ENCODE results near the gene ZFP90.
"Not testable (repeated sequence)": the region's sequence is repeated elsewhere in the genome, so short reads cannot be mapped to it uniquely, and the experiment has no call there.

The ZFP90 gene

GRCh38 chr16:68538880-68539701 lies at the start of gene ZFP90:
Gene ZFP90 (plus strand): TSS chr16:68539291. CDS start chr16:68539793, 502 bp downstream.
- peak within 1 kb of the TSS; percentile 89 for H3K4me3 Mint-ChIP-seq
- H3K27me3 Mint-ChIP-seq = no peaks in the 10 kb centered on the region
- no peaks in the 10 kb centered on the region for H3K9me3 Mint-ChIP-seq
- peak; percentile 90 for DNase-seq
- H3K4me1 Mint-ChIP-seq (ENCODE audit: low read depth) = peaks cover 20% of the 10 kb centered on the region
- H3K27ac Mint-ChIP-seq = peak within 1 kb of the TSS; percentile 100
- peaks cover 61% of the 10 kb centered on the region for H3K36me3 Mint-ChIP-seq (ENCODE audit: low read depth)

DNA sequence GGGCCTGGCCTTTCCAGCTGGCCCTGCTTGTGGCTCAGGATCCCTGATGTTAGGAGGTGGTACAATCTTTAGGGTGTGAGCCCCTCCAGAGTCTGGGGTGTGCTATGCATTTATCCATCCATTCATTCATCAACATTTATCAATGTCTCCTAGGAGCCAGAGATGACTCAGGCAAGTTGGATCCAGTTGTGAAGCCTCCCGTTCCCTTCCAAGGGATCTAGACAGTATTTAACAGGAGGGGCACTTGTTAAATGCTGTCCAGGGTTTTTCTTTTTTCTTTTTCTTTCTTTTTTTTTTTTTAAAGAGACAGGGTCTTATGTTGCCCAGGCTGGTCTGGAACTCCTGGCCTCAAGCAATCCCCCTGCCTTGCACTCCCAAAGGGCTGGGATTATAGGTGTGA lies 48.7 kb upstream of the ZFP90 start:
- Mint-ChIP-seq H3K4me1 (ENCODE audit: low read depth) (no peaks in the 10 kb centered on the region), H3K36me3 (ENCODE audit: low read depth) (no peaks in the 10 kb centered on the region), H3K27me3 (peaks cover 2% of the 10 kb centered on the region), H3K4me3 (no peak overlapping the region), H3K9me3 (no peaks in the 10 kb centered on the region), H3K27ac (no peak overlapping the region)
- DNase-seq = no peak

- Mint-ChIP-seq H3K27ac (no peak overlapping the region), H3K27me3 (peaks cover 2% of the 10 kb centered on the region), H3K9me3 (no peaks in the 10 kb centered on the region), H3K36me3 (ENCODE audit: low read depth) (no peaks in the 10 kb centered on the region), H3K4me1 (ENCODE audit: low read depth) (no peaks in the 10 kb centered on the region), H3K4me3 (no peak overlapping the region)
- DNase-seq = no peak
These were observed 48.1 kb upstream of the ZFP90 start for GRCh38 chr16:68490829-68491575.

GRCh38 chr16:68491576-68491950 lies 47.5 kb upstream of the ZFP90 start:
- Mint-ChIP-seq H3K27ac (no peak overlapping the region), H3K4me1 (ENCODE audit: low read depth) (no peaks in the 10 kb centered on the region), H3K4me3 (no peak overlapping the region), H3K9me3 (no peaks in the 10 kb centered on the region), H3K27me3 (peaks cover 2% of the 10 kb centered on the region), H3K36me3 (ENCODE audit: low read depth) (no peaks in the 10 kb centered on the region)
- DNase-seq = no peak

- H3K9me3 Mint-ChIP-seq = no peaks in the 10 kb centered on the region
- H3K27me3 Mint-ChIP-seq = peaks cover 2% of the 10 kb centered on the region
- DNase-seq = no peak
- no peaks in the 10 kb centered on the region for H3K4me1 Mint-ChIP-seq (ENCODE audit: low read depth)
- no peaks in the 10 kb centered on the region for H3K36me3 Mint-ChIP-seq (ENCODE audit: low read depth)
- H3K4me3 Mint-ChIP-seq = no peak overlapping the region
- H3K27ac Mint-ChIP-seq = no peak overlapping the region
These were observed 46.9 kb upstream of the ZFP90 start for GRCh38 chr16:68492151-68492542.

DNA sequence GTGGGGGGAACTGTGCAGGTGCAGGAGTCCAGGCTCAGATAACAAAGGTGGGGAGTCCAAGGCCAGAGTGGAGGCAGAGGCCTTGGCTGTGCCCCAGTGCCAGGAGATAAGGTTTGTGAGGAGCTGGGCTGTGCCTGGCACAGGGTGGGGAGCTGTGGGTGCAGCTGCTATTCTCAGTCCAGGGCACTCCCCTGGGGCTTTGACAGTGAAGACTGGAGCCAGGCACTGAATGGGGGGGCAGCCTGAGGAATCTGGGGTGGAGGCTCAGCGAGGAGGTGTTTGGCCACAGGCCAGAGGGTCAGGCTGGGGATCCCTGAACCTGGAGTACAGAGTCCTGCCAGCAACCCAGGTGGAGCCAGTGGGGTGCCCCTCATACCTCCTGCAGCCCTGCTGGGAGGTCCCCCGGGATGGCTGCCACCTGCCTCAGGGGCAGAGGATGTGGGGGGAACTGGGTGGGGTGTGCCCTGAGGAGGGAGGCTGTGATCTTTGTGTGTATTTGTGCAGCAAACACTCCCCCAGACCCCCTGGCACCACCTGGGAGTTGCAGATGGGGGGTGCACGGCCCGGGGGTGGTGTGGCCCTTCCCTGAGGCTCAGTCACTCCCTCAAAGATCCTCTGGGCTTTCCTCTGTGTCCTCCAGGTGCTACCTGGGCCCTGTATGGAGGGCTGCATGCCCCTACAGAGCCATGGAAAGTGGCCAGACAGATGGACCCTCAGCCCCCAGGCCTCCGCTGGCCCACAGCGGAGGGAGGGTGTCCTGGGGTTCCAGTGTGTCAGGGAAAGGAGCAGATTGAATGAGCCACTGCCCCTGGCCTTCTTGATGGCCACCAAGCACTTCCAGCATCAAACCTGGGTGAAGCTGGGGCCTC lies 46.3 kb upstream of the ZFP90 start:
- Mint-ChIP-seq H3K36me3 (ENCODE audit: low read depth) (no peaks in the 10 kb centered on the region), H3K27me3 (peaks cover 2% of the 10 kb centered on the region), H3K4me3 (no peak overlapping the region), H3K27ac (no peak overlapping the region), H3K9me3 (no peaks in the 10 kb centered on the region), H3K4me1 (ENCODE audit: low read depth) (no peaks in the 10 kb centered on the region)
- no peak for DNase-seq

DNA sequence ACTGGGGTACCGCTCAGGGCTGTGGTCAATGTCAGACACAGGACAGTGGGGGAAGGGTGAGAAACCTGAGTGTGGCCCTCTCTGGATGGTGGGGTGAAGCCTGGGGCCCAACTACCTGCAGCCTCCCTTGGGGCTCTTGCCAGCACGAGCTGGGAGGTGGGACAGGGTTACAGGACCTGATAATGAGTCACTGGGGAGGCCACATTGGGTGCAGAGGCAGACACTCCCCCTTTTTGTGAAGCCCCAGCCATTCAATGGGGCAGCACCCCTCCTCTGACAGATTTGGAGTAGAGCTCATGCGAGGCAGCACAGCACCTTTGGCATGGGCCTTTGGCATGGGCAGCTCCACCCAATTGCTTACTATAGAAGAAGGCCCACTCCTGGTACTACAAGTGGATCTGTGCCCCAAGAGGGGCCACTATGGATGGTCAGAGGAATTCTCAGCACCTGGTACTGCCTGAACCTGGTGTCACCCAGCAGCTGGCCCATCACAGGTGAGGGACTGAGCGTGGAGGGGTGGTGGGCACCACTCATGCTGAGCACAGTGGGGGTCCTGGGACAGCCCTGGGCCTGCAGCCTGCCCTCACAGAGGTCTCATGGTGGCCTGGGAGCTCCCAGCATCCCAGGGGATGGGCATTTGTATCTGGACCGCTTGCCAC lies 45.5 kb upstream of the ZFP90 start:
- no peaks in the 10 kb centered on the region for H3K9me3 Mint-ChIP-seq
- no peaks in the 10 kb centered on the region for H3K4me1 Mint-ChIP-seq (ENCODE audit: low read depth)
- H3K27ac Mint-ChIP-seq = no peak overlapping the region
- H3K27me3 Mint-ChIP-seq = peaks cover 2% of the 10 kb centered on the region
- no peak for DNase-seq
- no peak overlapping the region for H3K4me3 Mint-ChIP-seq
- H3K36me3 Mint-ChIP-seq (ENCODE audit: low read depth) = no peaks in the 10 kb centered on the region

- not testable (repeated sequence) for H3K4me3 Mint-ChIP-seq; H3K27me3 Mint-ChIP-seq; H3K27ac Mint-ChIP-seq; DNase-seq; H3K9me3 Mint-ChIP-seq; H3K36me3 Mint-ChIP-seq (ENCODE audit: low read depth); H3K4me1 Mint-ChIP-seq (ENCODE audit: low read depth)
These were observed 44.8 kb upstream of the ZFP90 start for GRCh38 chr16:68494261-68494660.

DNA sequence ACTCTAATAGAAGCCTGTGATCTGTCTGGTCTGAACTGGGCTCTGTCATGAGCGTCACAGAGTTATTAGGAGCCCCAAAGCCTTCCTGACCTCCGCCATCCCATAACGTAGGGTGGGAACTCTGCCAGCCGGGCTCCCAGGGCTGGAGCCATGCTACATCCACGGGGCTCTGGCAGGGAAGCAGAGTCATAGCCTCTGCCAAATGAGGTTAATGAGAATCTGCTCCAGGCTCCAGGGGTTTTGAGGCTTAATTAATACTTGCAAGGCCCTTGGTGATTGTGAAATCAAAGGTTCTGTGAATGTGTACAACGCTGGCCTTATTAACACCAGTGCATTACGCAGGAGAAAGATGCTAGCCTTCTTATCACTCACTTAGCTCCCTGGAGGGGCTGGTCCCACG lies 42.4 kb upstream of the ZFP90 start:
- H3K9me3 Mint-ChIP-seq = no peaks in the 10 kb centered on the region

GRCh38 chr16:68499006-68499405 lies 40.1 kb upstream of the ZFP90 start:
- no peaks in the 10 kb centered on the region for H3K4me1 Mint-ChIP-seq (ENCODE audit: low read depth)
- H3K36me3 Mint-ChIP-seq (ENCODE audit: low read depth) = no peaks in the 10 kb centered on the region
- no peak for DNase-seq
- no peaks in the 10 kb centered on the region for H3K9me3 Mint-ChIP-seq
- H3K4me3 Mint-ChIP-seq = no peak overlapping the region
- H3K27ac Mint-ChIP-seq = no peak overlapping the region
- H3K27me3 Mint-ChIP-seq = no peaks in the 10 kb centered on the region

More for the DNA sequence above, 42.4 kb upstream of the ZFP90 start:
- H3K27ac Mint-ChIP-seq = no peak overlapping the region
- no peaks in the 10 kb centered on the region for H3K4me1 Mint-ChIP-seq (ENCODE audit: low read depth)
- H3K36me3 Mint-ChIP-seq (ENCODE audit: low read depth) = no peaks in the 10 kb centered on the region
- no peak overlapping the region for H3K4me3 Mint-ChIP-seq
- H3K27me3 Mint-ChIP-seq = peaks cover 2% of the 10 kb centered on the region
- no peak for DNase-seq

GRCh38 chr16:68503334-68503733 lies 35.8 kb upstream of the ZFP90 start:
- Mint-ChIP-seq H3K9me3 (no peaks in the 10 kb centered on the region), H3K36me3 (ENCODE audit: low read depth) (no peaks in the 10 kb centered on the region), H3K27ac (no peak overlapping the region), H3K4me3 (no peak overlapping the region), H3K27me3 (no peaks in the 10 kb centered on the region), H3K4me1 (ENCODE audit: low read depth) (no peaks in the 10 kb centered on the region)
- no peak for DNase-seq

GRCh38 chr16:68504066-68504465 lies 35.0 kb upstream of the ZFP90 start:
- Mint-ChIP-seq H3K4me1 (ENCODE audit: low read depth) (no peaks in the 10 kb centered on the region), H3K36me3 (ENCODE audit: low read depth) (no peaks in the 10 kb centered on the region), H3K27ac (no peak overlapping the region), H3K4me3 (no peak overlapping the region), H3K9me3 (no peaks in the 10 kb centered on the region), H3K27me3 (no peaks in the 10 kb centered on the region)
- DNase-seq = no peak

GRCh38 chr16:68506331-68507053 lies 32.6 kb upstream of the ZFP90 start:
- Mint-ChIP-seq H3K27ac (no peak overlapping the region), H3K4me1 (ENCODE audit: low read depth) (no peaks in the 10 kb centered on the region), H3K4me3 (no peak overlapping the region), H3K27me3 (no peaks in the 10 kb centered on the region), H3K36me3 (ENCODE audit: low read depth) (no peaks in the 10 kb centered on the region), H3K9me3 (no peaks in the 10 kb centered on the region)
- DNase-seq = no peak

DNA sequence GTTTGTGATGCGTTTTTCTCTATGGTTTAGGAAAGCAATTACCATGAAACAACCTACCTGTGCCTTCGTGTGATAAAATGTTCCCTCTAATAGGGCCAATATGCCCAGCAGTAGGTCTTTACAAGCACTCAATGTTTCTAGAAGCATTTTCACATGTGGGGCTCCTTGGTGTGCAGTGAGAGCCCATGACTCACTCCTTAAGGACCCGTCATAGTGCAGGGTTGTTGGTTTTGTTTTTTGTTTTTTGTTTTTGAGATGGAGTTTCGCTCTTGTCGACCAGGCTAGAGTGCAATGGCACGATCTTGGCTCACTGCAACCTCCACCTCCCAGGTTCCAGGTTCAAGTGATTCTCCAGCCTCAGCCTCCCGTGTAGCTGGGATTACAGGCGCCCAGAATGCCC lies 31.1 kb upstream of the ZFP90 start:
- H3K4me3 Mint-ChIP-seq = no peak overlapping the region
- H3K4me1 Mint-ChIP-seq (ENCODE audit: low read depth) = no peaks in the 10 kb centered on the region
- DNase-seq = no peak
- no peak overlapping the region for H3K27ac Mint-ChIP-seq
- no peaks in the 10 kb centered on the region for H3K9me3 Mint-ChIP-seq
- H3K36me3 Mint-ChIP-seq (ENCODE audit: low read depth) = no peaks in the 10 kb centered on the region
- no peaks in the 10 kb centered on the region for H3K27me3 Mint-ChIP-seq

All from activated T-cell treated with anti-CD3 and anti-CD28 coated beads, Interleukin-2, amount 50 U/mL, for 24 hours (primary cell).